Measurements from ENCODE around the gene CXCR4. TPM values are rescaled to one million over a fixed set of nuclear protein-coding genes. Genes with fewer than 3 reads are reported as not detected.

The CXCR4 gene
- total and polyA plus RNA-seq, 2 donors (not counting 1 experiment from before 2014, with no cell fraction given): 1,832 to 2,119 TPM

- POLR2A ChIA-PET: no interaction called here
- no peaks in the 10 kb centered on the region for H4K20me1 ChIP-seq (ENCODE audit: control insufficient read depth, insufficient read depth, low read length, poor library complexity, severe bottlenecking)
- H3K4me1 ChIP-seq (ENCODE audit: control insufficient read depth in 2 of 2, insufficient read depth in 2 of 2, low read length in 2 of 2): peaks cover 5 to 7% of the 10 kb centered on the region in 2 donors
- TF ChIP-seq EZH2 (IDR thresholded peaks at IDR 0.05; ENCODE audit: borderline replicate concordance, insufficient read depth, low read depth, low read length, poor library complexity, severe bottlenecking): no peak
- no peak for TF ChIP-seq CTCF (IDR thresholded peaks at IDR 0.05)
- no peak overlapping the region for H2AFZ ChIP-seq (ENCODE audit: insufficient read depth, low read depth, low read length, poor library complexity, severe bottlenecking)
- no peak overlapping the region for H3K4me3 ChIP-seq (ENCODE audit: control extremely low read depth in 1 of 5, extremely low read depth in 1 of 5, insufficient read depth in 1 of 5, low read depth in 2 of 5, low read length in 4 of 5)
- H3K27me3 Mint-ChIP-seq: no peaks in the 10 kb centered on the region
- no peak overlapping the region for H3K4me2 ChIP-seq (replicated peaks; ENCODE audit: low read depth, low read length, poor library complexity, severe bottlenecking)
- H3K27ac ChIP-seq (ENCODE audit: low read length in 2 of 2): no peak overlapping the region
- H3K9ac ChIP-seq (ENCODE audit: low read length): no peak overlapping the region
- no peak overlapping the region for H3K4me3 Mint-ChIP-seq
- peaks cover 0 to 4% (median 0%) of the 10 kb centered on the region in 3 donors for H3K9me3 ChIP-seq (ENCODE audit: control extremely low read depth in 1 of 3, control insufficient read depth in 2 of 3, insufficient read depth in 1 of 3, low read length in 2 of 3)
- CTCF ChIA-PET: interaction anchor here (0.7 kb wide), 1 partner anchor 121 kb away, joined by 3 read pairs; no protein-coding TSS in a partner anchor
- no peak for ATAC-seq (ENCODE audit: low read depth)
- no peaks in the 10 kb centered on the region for H3K36me3 ChIP-seq (replicated peaks in 1 of 2; ENCODE audit: control extremely low read depth in 1 of 2, control insufficient read depth in 1 of 2, extremely low read depth in 1 of 2, insufficient read depth in 2 of 2, low read length in 1 of 2)
- H3K27ac Mint-ChIP-seq: peak overlapping the region; percentile 59
- DNase-seq: no peak
- intact Hi-C loops (cut with micrococcal nuclease): no loop called here
- no CpG with 5 or more reads among the region's 4 CpGs for WGBS (ENCODE audit: insufficient coverage)
- H3K79me2 ChIP-seq (ENCODE audit: control insufficient read depth, insufficient read depth, low read length): no peaks in the 10 kb centered on the region
- H3K9me3 Mint-ChIP-seq (ENCODE audit: insufficient read depth): no peaks in the 10 kb centered on the region
- H3K27me3 ChIP-seq (replicated peaks in 1 of 4; ENCODE audit: control extremely low read depth in 1 of 4, control insufficient read depth in 3 of 4, insufficient read depth in 4 of 4, low read length in 3 of 4): no peaks in the 10 kb centered on the region
- peaks cover 13% of the 10 kb centered on the region for H3K4me1 Mint-ChIP-seq
Observed at GRCh38 chr2:136085453-136086209, 32.3 kb downstream of the CXCR4 start.

GRCh38 chr2:136081582-136082210 is 36.3 kb downstream of the CXCR4 start:
- Histone ChIP-seq H3K27ac (ENCODE audit: low read length in 2 of 2) (no peak overlapping the region), H3K27me3 (replicated peaks in 1 of 4; ENCODE audit: control extremely low read depth in 1 of 4, control insufficient read depth in 3 of 4, insufficient read depth in 4 of 4, low read length in 3 of 4) (no peaks in the 10 kb centered on the region), H3K4me2 (replicated peaks; ENCODE audit: low read depth, low read length, poor library complexity, severe bottlenecking) (no peak overlapping the region), H3K4me1 (ENCODE audit: control insufficient read depth in 2 of 2, insufficient read depth in 2 of 2, low read length in 2 of 2) (peaks cover 4 to 5% of the 10 kb centered on the region in 2 donors), H3K9ac (ENCODE audit: low read length) (no peak overlapping the region), H3K4me3 (ENCODE audit: control extremely low read depth in 1 of 5, extremely low read depth in 1 of 5, insufficient read depth in 1 of 5, low read depth in 2 of 5, low read length in 4 of 5) (no peak overlapping the region), H3K36me3 (replicated peaks in 1 of 2; ENCODE audit: control extremely low read depth in 1 of 2, control insufficient read depth in 1 of 2, extremely low read depth in 1 of 2, insufficient read depth in 2 of 2, low read length in 1 of 2) (no peaks in the 10 kb centered on the region), H3K79me2 (ENCODE audit: control insufficient read depth, insufficient read depth, low read length) (no peaks in the 10 kb centered on the region), H3K9me3 (ENCODE audit: control extremely low read depth in 1 of 3, control insufficient read depth in 2 of 3, insufficient read depth in 1 of 3, low read length in 2 of 3) (peaks cover 0 to 8% (median 0%) of the 10 kb centered on the region in 3 donors), H2AFZ (ENCODE audit: insufficient read depth, low read depth, low read length, poor library complexity, severe bottlenecking) (no peak overlapping the region), H4K20me1 (ENCODE audit: control insufficient read depth, insufficient read depth, low read length, poor library complexity, severe bottlenecking) (no peaks in the 10 kb centered on the region)
- H3K27ac Mint-ChIP-seq: no peak overlapping the region
- CTCF ChIA-PET: interaction anchor here (1.3 kb wide), 1 partner anchor 9 kb away, joined by 4 read pairs; no protein-coding TSS in a partner anchor
- peaks cover 9% of the 10 kb centered on the region for H3K4me1 Mint-ChIP-seq
- POLR2A ChIA-PET: interaction anchor here (0.7 kb wide), 1 partner anchor 26 kb away, joined by 3 read pairs; no protein-coding TSS in a partner anchor
- TF ChIP-seq EZH2 (IDR thresholded peaks at IDR 0.05; ENCODE audit: borderline replicate concordance, insufficient read depth, low read depth, low read length, poor library complexity, severe bottlenecking): no peak
- TF ChIP-seq CTCF (IDR thresholded peaks at IDR 0.05): no peak
- ATAC-seq (ENCODE audit: low read depth): no peak
- intact Hi-C loops (cut with micrococcal nuclease): no loop called here
- 100% methylated on average over 1 of the region's 3 CpGs for WGBS (ENCODE audit: insufficient coverage)
- H3K4me3 Mint-ChIP-seq: no peak overlapping the region
- H3K27me3 Mint-ChIP-seq: no peaks in the 10 kb centered on the region
- DNase-seq: no peak
- peaks cover 2% of the 10 kb centered on the region for H3K9me3 Mint-ChIP-seq (ENCODE audit: insufficient read depth)
